Heart right ventricle (tissue), 16 donors: ENCODE results near the gene CHCHD3. TPM values are rescaled to one million over a fixed set of nuclear protein-coding genes. Genes with fewer than 3 reads are reported as not detected.

Experiments used
- ATAC-seq, 8 donors: fragments of 200-7000 bp; cut with Tn5 transposase; one replicate each; pipeline ENCODE4 v1.9.1; 2020; ENCODE audit warnings: mild to moderate bottlenecking in 8 of 8, moderate library complexity in 8 of 8, moderate number of reproducible peaks in 1 of 8
- DNase-seq, 2 donors: peaks; one replicate each; pipeline ENCODE4 v3.0.0-alpha.2; 2020
- H3K27ac ChIP-seq, 10 donors: fragments of 200-600 bp; sonication (generic) in 2 of 10; one replicate each; pipeline versions ENCODE4 v1.5.0 to v1.8.0; 2020 to 2022; ENCODE audit warnings: mild to moderate bottlenecking in 3 of 10
- H3K27me3 ChIP-seq, 7 donors: fragments of 200-600 bp; one replicate each; pipeline ENCODE4 v1.8.0; 2021 to 2022; ENCODE audit warnings: mild to moderate bottlenecking in 2 of 7
- H3K36me3 ChIP-seq, 9 donors: fragments of 200-600 bp; sonication (generic) in 1 of 9; one replicate each; pipeline versions ENCODE4 v1.5.0 to v1.8.0; 2020 to 2022; ENCODE audit warnings: mild to moderate bottlenecking in 2 of 9
- H3K4me1 ChIP-seq, 9 donors: fragments of 200-600 bp; sonication (generic) in 1 of 9; one replicate each; pipeline versions ENCODE4 v1.5.0 to v1.8.0; 2020 to 2022; ENCODE audit warnings: mild to moderate bottlenecking in 4 of 9
- H3K4me3 ChIP-seq, 10 donors: fragments of 200-600 bp; sonication (generic) in 2 of 10; one replicate each; pipeline versions ENCODE4 v1.5.0 to v1.8.0; 2020 to 2022; ENCODE audit warnings: mild to moderate bottlenecking in 7 of 10, moderate library complexity in 2 of 10
- H3K9me3 ChIP-seq, 11 donors: fragments of 200-600 bp in 10 of 11; sonication (generic) in 2 of 11; one replicate each; pipeline versions ENCODE4 v1.5.0 to v1.8.0; 2013 to 2022; ENCODE audit warnings: mild to moderate bottlenecking in 2 of 11, control low read depth in 1 of 11, moderate library complexity in 1 of 11
- CTCF ChIP-seq, 9 donors: fragments of 200-600 bp; sonication (generic) in 2 of 9; IDR thresholded peaks; one replicate each; pipeline versions ENCODE4 v1.5.0 to v1.8.0; 2021 to 2022; ENCODE audit warnings: antibody characterized with exemption in 9 of 9, mild to moderate bottlenecking in 5 of 9, moderate library complexity in 1 of 9
- WGBS, 2 donors: extraction: QIAGEN DNeasy Blood & Tissue Kit; methylation state at CpG; one replicate each; pipeline ENCODE4 v1.1.7; 2013; ENCODE audit warnings: inconsistent platforms in 1 of 2; 5-methylcytosine and 5-hydroxymethylcytosine counted together
- intact Hi-C, 10 donors: fragments of 100-400 bp; cut with DNase I; formaldehyde crosslinking; loops; one replicate each; pipeline versions ENCODE4 v1.11.1 to v1.14.2; 2022
- polyA plus RNA-seq, 2 donors: library from polyadenylated mRNA; stranded (reverse); fragments of 200-250 nt; gene quantifications; one replicate each; pipeline ENCODE4 v1.2.3, GENCODE V29; 2013
- total RNA-seq, 10 donors: library from RNA; stranded (reverse); fragmentation: NEBNext Ultra II Directional in 3 of 10; extraction: Animal tissue kit (Norgen Biotek cat#: 25700) in 3 of 10; gene quantifications; one replicate each; pipeline versions ENCODE4 v1.2.1 to v1.2.4, GENCODE V29; 2021 to 2023
- donor health status: Arrhythmogenic right ventricular cardiomyopathy.
- donor health status: ischemic (EF 13 %, LVEDD 7.1; RV severe dilation, severe dysfunction).
- donor health status: healthy with polysubstance abuse.
- donor health status: DM: no; HTN: yes; CAD: no.
- donor health status: DM: no; HTN: no; CAD: no.
- donor health status: ischemic (EF 25% LVEDD 6.9; RV normal size, moderate dysfunction).
- donor health status: ischemic (EF 25% LVEDD 5.7; RV mildly dilated, moderate dysfunction).
- donor health status: healthy.
- donor health status: DM: yes; HTN: yes; CAD: no.
- donor health status: Ischemic cardiomyopathy.
- donor health status: ischemic (EF 35%, LVEDD 5.7; RV mildly dilated, moderate dysfunction).
- donor health status: nonischemic (EF 11% LVEDD 7.7; RV severe dilation, severe dysfunction).
- donor health status: DM: yes; HTN: yes; CAD: no.
- donor health status: PGD.
- donor health status: ischemic (EF 29% LVEDD 5.4; RV normal size, mild dysfunction).
- donor health status: nonischemic (EF 23%, LVEDD 6.1; RV moderate dilation, normal function).

CHCHD3 gene
- total and polyA plus RNA-seq, 12 donors, result 42.6 to 215 (median 185) TPM

DNA sequence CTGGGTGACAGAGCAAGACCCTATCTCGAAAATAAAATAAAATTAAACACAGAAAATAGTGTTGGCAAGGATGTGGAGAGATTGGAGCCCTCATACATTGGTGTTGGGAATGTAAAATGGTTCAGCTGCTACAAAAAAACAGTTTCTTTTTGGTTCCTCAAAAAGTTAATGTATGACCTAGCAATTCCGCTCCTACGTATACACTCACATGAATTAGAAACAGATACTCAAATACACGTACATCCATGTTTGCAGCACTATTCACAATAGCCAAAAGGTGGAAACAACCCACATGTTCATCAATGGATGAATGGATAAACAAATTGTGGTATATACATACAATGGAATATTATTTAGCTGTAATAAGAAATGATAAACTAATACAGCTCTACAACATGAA is 28.4 kb upstream of the CHCHD3 start:
- intact Hi-C loops, result no loop called here
- Histone ChIP-seq H3K9me3 (peaks cover 0 to 22% (median 6%) of the 10 kb centered on the region in 11 donors), H3K36me3 (no peaks in the 10 kb centered on the region), H3K27me3 (peaks cover 0 to 32% (median 12%) of the 10 kb centered on the region in 7 donors), H3K4me1 (no peaks in the 10 kb centered on the region), H3K4me3 (no peak overlapping the region), H3K27ac (no peak overlapping the region)
- TF ChIP-seq CTCF (IDR thresholded peaks at IDR 0.05), result no peak
- ATAC-seq, result no peak
- no peak for DNase-seq
- WGBS, 2 donors, result 86 to 89% methylated on average over 4 of the region's 4 CpGs

DNA sequence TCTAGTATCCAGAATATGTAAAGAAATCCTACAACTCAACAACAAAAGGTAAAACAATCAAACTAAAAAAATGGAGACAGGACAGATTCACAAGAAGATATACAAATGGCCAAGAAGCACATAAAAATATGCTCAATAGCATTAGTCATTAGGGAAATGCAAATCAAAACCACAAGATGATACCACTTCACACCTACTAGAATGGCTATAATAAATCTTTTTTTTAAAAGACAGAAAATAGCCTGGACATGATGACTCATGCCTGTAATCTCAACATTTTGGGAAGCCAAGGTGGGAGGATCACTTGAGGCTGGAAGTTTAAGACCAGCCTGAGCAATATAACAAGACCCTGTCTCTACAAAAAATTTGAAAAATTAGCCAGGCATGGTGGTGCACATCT is 27.9 kb upstream of the CHCHD3 start:
- no peaks in the 10 kb centered on the region for H3K36me3 ChIP-seq
- H3K27me3 ChIP-seq, result peaks cover 0 to 32% (median 12%) of the 10 kb centered on the region in 7 donors
- no peak for TF ChIP-seq CTCF (IDR thresholded peaks at IDR 0.05)
- no peak for ATAC-seq
- H3K27ac ChIP-seq, result no peak overlapping the region
- intact Hi-C loops, result loop anchor here in 1 of 10 donors (2.0 kb wide), 1 partner anchor 37 kb away; no protein-coding TSS in a partner anchor
- no peaks in the 10 kb centered on the region for H3K4me1 ChIP-seq
- no peak for DNase-seq
- H3K9me3 ChIP-seq, result peaks cover 0 to 22% (median 6%) of the 10 kb centered on the region in 11 donors
- H3K4me3 ChIP-seq, result no peak overlapping the region

DNA sequence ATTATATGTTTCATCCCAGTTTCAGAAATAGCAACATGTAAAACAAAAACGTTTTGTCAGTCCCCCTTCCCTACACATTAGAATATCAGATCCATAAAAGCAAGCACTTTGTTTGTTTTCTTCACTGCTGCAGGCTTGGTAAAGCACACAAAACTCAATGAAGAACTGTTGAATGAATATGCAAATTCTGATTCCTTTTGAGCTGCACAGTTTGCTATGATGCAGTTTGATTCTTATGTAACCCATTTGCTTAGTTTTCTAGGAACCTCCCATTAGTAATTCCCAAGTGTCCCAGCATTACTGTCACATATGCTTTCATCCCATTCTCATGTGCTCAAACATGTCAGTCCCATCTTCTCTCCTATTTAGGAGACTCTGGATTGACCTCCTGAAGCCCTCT is 26.1 kb upstream of the CHCHD3 start:
- no peaks in the 10 kb centered on the region for H3K4me1 ChIP-seq
- no peak for DNase-seq
- no peak overlapping the region for H3K27ac ChIP-seq
- H3K27me3 ChIP-seq, result peaks cover 0 to 30% (median 12%) of the 10 kb centered on the region in 7 donors
- no peaks in the 10 kb centered on the region for H3K36me3 ChIP-seq
- WGBS, 2 donors, result 34 to 45% methylated on average over 1 of the region's 1 CpG
- H3K4me3 ChIP-seq, result no peak overlapping the region
- ATAC-seq, result no peak
- intact Hi-C loops, result loop anchor here in 1 of 10 donors (2.0 kb wide), 1 partner anchor 39 kb away; no protein-coding TSS in a partner anchor
- H3K9me3 ChIP-seq, result peaks cover 0 to 22% (median 6%) of the 10 kb centered on the region in 11 donors
- TF ChIP-seq CTCF (IDR thresholded peaks at IDR 0.05), result no peak

DNA sequence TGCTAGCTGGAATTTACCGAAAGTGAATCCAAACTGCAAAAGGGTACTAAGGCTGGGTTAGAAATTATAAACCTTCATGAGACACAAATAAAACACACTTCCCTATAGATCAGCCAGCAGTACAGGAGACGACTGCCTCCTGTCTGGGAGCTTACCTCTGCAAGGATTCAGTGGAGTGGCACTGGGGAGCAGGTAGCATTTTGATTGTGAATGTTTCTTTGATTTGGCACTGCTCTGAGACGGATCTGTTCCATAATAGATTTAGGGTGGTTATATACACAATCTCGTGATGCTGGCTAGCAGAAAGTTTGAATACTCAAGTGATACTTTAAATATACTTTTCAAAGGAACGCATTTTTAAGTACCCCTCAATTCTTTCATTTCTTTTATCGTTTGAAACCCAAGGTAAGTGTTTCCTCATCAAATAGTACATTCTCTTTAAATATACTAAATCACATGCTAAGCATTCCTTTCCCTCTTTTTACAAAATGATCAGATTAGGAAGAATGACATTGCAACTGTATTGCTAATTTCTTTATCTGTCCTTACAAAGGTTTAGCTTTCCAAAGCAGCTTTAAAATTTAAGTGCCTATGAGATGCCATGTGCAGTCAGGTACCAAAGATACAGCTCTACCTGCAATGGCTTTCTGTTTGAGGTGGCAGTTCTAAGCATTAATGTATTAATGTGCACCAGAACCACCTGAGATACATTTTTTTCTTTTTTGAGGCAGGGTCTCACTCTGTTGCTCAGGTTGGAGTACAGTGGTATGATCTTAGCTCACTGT is 20.6 kb upstream of the CHCHD3 start:
- intact Hi-C loops, result no loop called here

More for the DNA sequence above, 20.6 kb upstream of the CHCHD3 start:
- Histone ChIP-seq H3K36me3 (no peaks in the 10 kb centered on the region), H3K27ac (no peak overlapping the region), H3K9me3 (no peaks in the 10 kb centered on the region), H3K27me3 (peaks cover 0 to 8% (median 0%) of the 10 kb centered on the region in 7 donors), H3K4me3 (no peak overlapping the region), H3K4me1 (no peaks in the 10 kb centered on the region)
- no peak for TF ChIP-seq CTCF (IDR thresholded peaks at IDR 0.05)
- no peak for ATAC-seq
- WGBS, 2 donors, result 85 to 87% methylated on average over 6 of the region's 6 CpGs
- DNase-seq, result no peak
